Upper lobe of left lung (tissue), 6 donors: ENCODE data around the gene IRAK1. TPM values are rescaled to one million over a fixed set of nuclear protein-coding genes. Genes with fewer than 3 reads are reported as not detected.

Experiments used
- ATAC-seq, 2 donors: fragments of 200-7000 bp; cut with Tn5 transposase; one replicate each; pipeline ENCODE4 v1.9.1; 2022; ENCODE audit warnings: mild to moderate bottlenecking in 2 of 2, moderate library complexity in 2 of 2; ENCODE audit not compliant: low FRiP score in 2 of 2
- DNase-seq, 2 donors: peaks; one replicate each; pipeline ENCODE4 v3.0.0-alpha.2; 2019 to 2020
- H3K27ac ChIP-seq, 4 donors: fragments of 200-600 bp; sonication (generic); one replicate each; pipeline ENCODE4 v1.5.1; 2016 to 2019
- H3K27me3 ChIP-seq, 4 donors: fragments of 200-600 bp; sonication (generic); one replicate each; pipeline ENCODE4 v1.5.1; 2017 to 2019
- H3K36me3 ChIP-seq, 4 donors: fragments of 200-600 bp; sonication (generic); one replicate each; pipeline ENCODE4 v1.5.1; 2016 to 2019
- H3K4me1 ChIP-seq, 4 donors: fragments of 200-600 bp; sonication (generic); one replicate each; pipeline ENCODE4 v1.5.1; 2018 to 2019
- H3K4me3 ChIP-seq, 4 donors: fragments of 200-600 bp; sonication (generic); one replicate each; pipeline ENCODE4 v1.5.1; 2017 to 2019; ENCODE audit warnings: mild to moderate bottlenecking in 2 of 4, moderate library complexity in 1 of 4
- H3K9me3 ChIP-seq, 4 donors: fragments of 200-600 bp; sonication (generic); one replicate each; pipeline ENCODE4 v1.5.1; 2018 to 2019
- CTCF ChIP-seq, 6 experiments: fragments of 450-650 bp in 4 of 6; fragments of 200-600 bp in 2 of 6; sonication (generic) in 2 of 6; IDR thresholded peaks; one replicate each; pipeline ENCODE4 v1.5.1; 2016 to 2019; ENCODE audit warnings: antibody characterized with exemption in 6 of 6
- EP300 ChIP-seq, 4 donors: sonication (generic); formaldehyde crosslinking; IDR thresholded peaks; one replicate each; pipeline ENCODE4 v1.5.1; 2017; ENCODE audit warnings: antibody characterized with exemption in 4 of 4, control low read depth in 2 of 4
- POLR2A ChIP-seq, 4 donors: fragments of 450-650 bp; IDR thresholded peaks; one replicate each; pipeline ENCODE4 v1.5.1; 2016 to 2017; ENCODE audit warnings: antibody characterized with exemption in 4 of 4, mild to moderate bottlenecking in 2 of 4
- POLR2AphosphoS5 ChIP-seq, 2 donors: sonication (generic); formaldehyde crosslinking; IDR thresholded peaks; one replicate each; pipeline ENCODE4 v1.5.1; 2017; ENCODE audit warnings: antibody characterized with exemption in 2 of 2
- WGBS, 2 donors: methylation state at CpG; one replicate each; pipeline ENCODE4 v1.1.5; 2017 to 2018; 5-methylcytosine and 5-hydroxymethylcytosine counted together
- total RNA-seq, 6 donors: library from RNA; depleted of rRNA in 4 of 6; stranded (reverse); fragments of >200 nt in 4 of 6; gene quantifications; one replicate each; pipeline versions ENCODE4 v1.1.0 to v1.2.1, GENCODE V29; 2016 to 2021
- donor health status: DM: no; HTN: no; CAD: no; lungs with moderate emphysema.
- donor health status: DM: no; HTN: yes; CAD: no; lungs with severe emphysema.

IRAK1 gene
- total RNA-seq, 6 donors from 2014 or later, result 49.4 to 236 (median 125) TPM

GRCh38 chrX:153989973-153990655 lies 29.6 kb downstream of the IRAK1 start:
- H3K27ac ChIP-seq, result no peak overlapping the region
- TF ChIP-seq CTCF (IDR thresholded peaks at IDR 0.05), result no peak
- no peak for TF ChIP-seq EP300 (IDR thresholded peaks at IDR 0.05)
- no peak for TF ChIP-seq POLR2A (IDR thresholded peaks at IDR 0.05)
- no peak for TF ChIP-seq POLR2AphosphoS5 (IDR thresholded peaks at IDR 0.05)
- H3K27me3 ChIP-seq, result no peaks in the 10 kb centered on the region
- ATAC-seq (no peak), DNase-seq (no peak)
- H3K4me1 ChIP-seq, result peaks cover 0 to 3% (median 2%) of the 10 kb centered on the region in 4 donors
- no peak overlapping the region for H3K4me3 ChIP-seq
- no peaks in the 10 kb centered on the region for H3K36me3 ChIP-seq
- peaks cover 0 to 5% (median 0%) of the 10 kb centered on the region in 4 donors for H3K9me3 ChIP-seq
- 91 to 94% methylated on average over 7 to 14 of the region's 14 CpGs for WGBS, 2 donors

- peak in 1 of 2 donors; percentile 19 for DNase-seq
- no peaks in the 10 kb centered on the region for H3K36me3 ChIP-seq
- ATAC-seq, result no peak
- H3K27ac ChIP-seq, result no peak overlapping the region
- peaks cover 3 to 11% (median 5%) of the 10 kb centered on the region in 4 donors for H3K4me1 ChIP-seq
- H3K27me3 ChIP-seq, result peaks cover 0 to 7% (median 0%) of the 10 kb centered on the region in 4 donors
- H3K4me3 ChIP-seq, result no peak overlapping the region
- no peak for TF ChIP-seq POLR2AphosphoS5 (IDR thresholded peaks at IDR 0.05)
- no peak for TF ChIP-seq CTCF (IDR thresholded peaks at IDR 0.05)
- no peak for TF ChIP-seq EP300 (IDR thresholded peaks at IDR 0.05)
- no peak for TF ChIP-seq POLR2A (IDR thresholded peaks at IDR 0.05)
- WGBS, 2 donors, result 76 to 80% methylated on average over 12 of the region's 12 CpGs
- H3K9me3 ChIP-seq, result peaks cover 0 to 5% (median 0%) of the 10 kb centered on the region in 4 donors
Observed at GRCh38 chrX:153988493-153988892, 31.2 kb downstream of the IRAK1 start.

- Histone ChIP-seq H3K27ac (peak overlapping the region in 2 of 4 donors; percentile 62 to 80), H3K27me3 (peaks cover 0 to 7% (median 0%) of the 10 kb centered on the region in 4 donors), H3K4me3 (no peak overlapping the region), H3K4me1 (peaks cover 3 to 17% (median 5%) of the 10 kb centered on the region in 4 donors), H3K36me3 (no peaks in the 10 kb centered on the region), H3K9me3 (no peaks in the 10 kb centered on the region)
- 74 to 78% methylated on average over 6 to 20 of the region's 20 CpGs for WGBS, 2 donors
- ATAC-seq (no peak), DNase-seq (peak in 1 of 2 donors; percentile 19)
- no peak for TF ChIP-seq EP300 (IDR thresholded peaks at IDR 0.05)
- TF ChIP-seq CTCF (IDR thresholded peaks at IDR 0.05), result no peak
- TF ChIP-seq POLR2A (IDR thresholded peaks at IDR 0.05), result no peak
- TF ChIP-seq POLR2AphosphoS5 (IDR thresholded peaks at IDR 0.05), result no peak
Observed at GRCh38 chrX:153984351-153985178, 35.1 kb downstream of the IRAK1 start.

- Histone ChIP-seq H3K27ac (peak overlapping the region in 1 of 4 donors; percentile 21), H3K27me3 (peaks cover 0 to 7% (median 0%) of the 10 kb centered on the region in 4 donors), H3K9me3 (no peaks in the 10 kb centered on the region), H3K4me1 (peaks cover 3 to 17% (median 5%) of the 10 kb centered on the region in 4 donors), H3K4me3 (no peak overlapping the region), H3K36me3 (no peaks in the 10 kb centered on the region)
- DNase-seq (peak in 1 of 2 donors; percentile 21), ATAC-seq (no peak)
- 82 to 91% methylated on average over 7 to 12 of the region's 12 CpGs for WGBS, 2 donors
- TF ChIP-seq EP300 (IDR thresholded peaks at IDR 0.05), result no peak
- TF ChIP-seq CTCF (IDR thresholded peaks at IDR 0.05), result no peak
- no peak for TF ChIP-seq POLR2AphosphoS5 (IDR thresholded peaks at IDR 0.05)
- TF ChIP-seq POLR2A (IDR thresholded peaks at IDR 0.05), result no peak
Observed at GRCh38 chrX:153983321-153983801, 36.3 kb downstream of the IRAK1 start.
